Fibroblast of the aortic adventitia (primary cell): ENCODE results near the gene ATAD3B. TPM values are rescaled to one million over a fixed set of nuclear protein-coding genes. Genes with fewer than 3 reads are reported as not detected.
A peak's percentile ranks its signal among the peaks of the same experiment; 100 is the strongest.

ENCODE experiments used
- DNase-seq: peaks from one replicate; pipeline ENCODE4 v3.0.0-alpha.2; 2010; ENCODE audit warnings: low read depth
- H3K4me3 ChIP-seq: 2 replicates; pipeline ENCODE4 v1.5.1; 2011; ENCODE audit warnings: low read depth, mild to moderate bottlenecking, control low read depth, low read length, moderate library complexity
- total RNA-seq: library from RNA; depleted of rRNA; stranded (reverse); fragments of >200 nt; gene quantifications from 2 replicates; pipeline ENCODE4 v1.2.3, GENCODE V29; 2012; ENCODE audit warnings: low replicate concordance
- TF ChIP-seq, protein P1 (sequence below): IDR thresholded peaks from 2 replicates; pipeline ENCODE4 v1.5.1; 2011; ENCODE audit warnings: mild to moderate bottlenecking, low read length, control low read depth, inconsistent platforms; ENCODE audit not compliant: insufficient read depth

ATAD3B gene
- total RNA-seq, 1 donor: 15.7 TPM

DNA sequence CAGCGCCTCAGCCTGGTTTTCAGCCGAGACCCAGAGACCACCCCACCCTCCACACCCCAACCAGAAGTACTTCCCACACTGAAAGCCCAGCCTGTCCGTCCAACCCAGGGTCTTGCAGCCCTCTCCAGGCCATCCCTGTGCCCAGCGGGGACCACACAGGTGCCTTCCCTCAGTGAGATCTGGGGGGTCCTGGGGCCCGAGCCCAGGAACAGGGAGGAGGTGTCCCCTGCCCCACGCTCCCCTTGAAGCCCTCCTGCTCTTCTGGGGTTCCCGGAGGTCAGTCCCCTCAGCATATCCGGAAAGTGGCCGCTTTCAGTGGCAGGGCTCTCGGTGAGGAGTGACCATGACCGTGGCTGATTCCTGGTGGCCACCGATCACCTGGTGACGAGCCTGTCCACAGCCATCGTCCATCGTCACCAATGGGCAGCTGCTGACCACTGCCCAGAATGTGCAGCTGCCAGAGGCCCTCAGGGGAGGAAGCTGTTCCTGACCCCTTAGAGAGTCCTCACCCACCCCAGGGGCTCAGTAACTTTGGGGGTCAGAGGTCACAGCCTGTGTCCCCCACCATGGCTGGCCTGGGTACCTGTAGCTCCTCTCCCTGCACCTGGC is 65.5 kb downstream of the ATAD3B start:
- H3K4me3 ChIP-seq: no peak overlapping the region
- DNase-seq: no peak
- TF ChIP-seq, protein P1, sequence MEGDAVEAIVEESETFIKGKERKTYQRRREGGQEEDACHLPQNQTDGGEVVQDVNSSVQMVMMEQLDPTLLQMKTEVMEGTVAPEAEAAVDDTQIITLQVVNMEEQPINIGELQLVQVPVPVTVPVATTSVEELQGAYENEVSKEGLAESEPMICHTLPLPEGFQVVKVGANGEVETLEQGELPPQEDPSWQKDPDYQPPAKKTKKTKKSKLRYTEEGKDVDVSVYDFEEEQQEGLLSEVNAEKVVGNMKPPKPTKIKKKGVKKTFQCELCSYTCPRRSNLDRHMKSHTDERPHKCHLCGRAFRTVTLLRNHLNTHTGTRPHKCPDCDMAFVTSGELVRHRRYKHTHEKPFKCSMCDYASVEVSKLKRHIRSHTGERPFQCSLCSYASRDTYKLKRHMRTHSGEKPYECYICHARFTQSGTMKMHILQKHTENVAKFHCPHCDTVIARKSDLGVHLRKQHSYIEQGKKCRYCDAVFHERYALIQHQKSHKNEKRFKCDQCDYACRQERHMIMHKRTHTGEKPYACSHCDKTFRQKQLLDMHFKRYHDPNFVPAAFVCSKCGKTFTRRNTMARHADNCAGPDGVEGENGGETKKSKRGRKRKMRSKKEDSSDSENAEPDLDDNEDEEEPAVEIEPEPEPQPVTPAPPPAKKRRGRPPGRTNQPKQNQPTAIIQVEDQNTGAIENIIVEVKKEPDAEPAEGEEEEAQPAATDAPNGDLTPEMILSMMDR: no peak

DNA sequence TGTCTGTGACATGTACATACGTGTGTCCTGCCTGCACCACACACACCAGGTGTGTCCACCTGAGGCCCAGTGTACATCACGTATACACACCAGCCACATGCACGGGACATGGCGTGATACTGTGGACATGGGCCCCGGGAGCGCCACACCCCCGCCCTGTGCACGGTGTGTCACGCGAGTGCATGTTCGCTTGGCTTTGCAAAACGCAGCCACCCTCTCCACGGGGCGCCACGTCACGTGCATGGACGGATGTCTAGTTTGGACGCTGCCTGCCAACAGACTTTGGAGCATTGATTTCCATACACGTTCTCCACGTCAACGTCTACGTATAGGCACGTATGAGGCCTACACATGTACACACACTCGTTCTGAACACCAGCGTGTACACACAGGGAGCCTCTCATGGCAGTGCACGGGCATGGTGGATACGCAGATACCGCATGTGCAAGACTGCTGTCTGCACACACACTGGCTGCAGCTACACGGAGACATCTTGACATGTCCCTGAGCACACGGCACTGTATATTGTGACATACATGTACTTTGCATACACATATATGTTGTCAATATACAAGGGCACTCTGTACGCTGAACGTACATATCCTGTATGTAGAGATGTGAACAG is 66.2 kb downstream of the ATAD3B start:
- no peak for DNase-seq
- TF ChIP-seq, protein P1: no peak

DNA sequence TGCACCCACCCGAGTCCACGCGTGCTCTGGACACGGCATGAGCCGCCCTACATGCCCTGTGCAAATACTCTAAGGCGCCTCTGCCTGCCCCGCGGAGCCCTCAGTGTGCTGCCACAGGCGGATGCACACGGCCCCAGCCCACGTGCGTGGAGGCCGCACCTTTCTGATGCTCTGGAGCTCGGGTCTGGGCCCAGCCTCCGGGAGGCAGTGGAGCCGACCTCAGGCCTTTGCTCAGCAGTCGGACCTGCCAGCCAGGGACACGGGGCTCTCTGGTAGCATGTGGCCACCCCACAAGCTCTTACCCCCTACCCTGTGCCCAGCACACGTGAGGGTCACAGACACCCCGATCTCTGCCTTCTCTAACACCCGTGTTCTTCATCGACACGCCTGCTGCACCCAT is 66.8 kb downstream of the ATAD3B start:
- no peak for DNase-seq
- TF ChIP-seq, protein P1: no peak
- no peak overlapping the region for H3K4me3 ChIP-seq

More for the DNA sequence above, 66.2 kb downstream of the ATAD3B start:
- no peak overlapping the region for H3K4me3 ChIP-seq

DNA sequence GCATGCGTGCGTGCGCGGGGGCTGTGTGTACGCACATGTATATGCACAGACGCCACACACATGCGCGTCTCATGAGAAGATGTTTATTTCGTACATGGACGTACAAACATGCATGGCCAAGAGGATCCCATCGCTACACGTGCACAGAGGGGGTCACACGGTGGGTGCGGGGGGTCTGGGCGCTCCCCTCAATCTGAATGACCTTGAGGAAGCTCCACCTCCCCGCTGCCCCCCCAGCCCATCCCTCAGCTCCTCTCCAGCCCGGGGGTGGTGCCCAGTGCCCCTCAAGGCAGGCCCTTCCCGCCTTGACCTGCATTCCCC is 67.4 kb downstream of the ATAD3B start:
- TF ChIP-seq, protein P1: no peak
- H3K4me3 ChIP-seq: peak overlapping the region; percentile 73
- no peak for DNase-seq

- H3K4me3 ChIP-seq: peak overlapping the region; percentile 73
- DNase-seq: peak; percentile 24
These were observed 67.9 kb downstream of the ATAD3B start for GRCh38 chr1:1539310-1540089.

DNA sequence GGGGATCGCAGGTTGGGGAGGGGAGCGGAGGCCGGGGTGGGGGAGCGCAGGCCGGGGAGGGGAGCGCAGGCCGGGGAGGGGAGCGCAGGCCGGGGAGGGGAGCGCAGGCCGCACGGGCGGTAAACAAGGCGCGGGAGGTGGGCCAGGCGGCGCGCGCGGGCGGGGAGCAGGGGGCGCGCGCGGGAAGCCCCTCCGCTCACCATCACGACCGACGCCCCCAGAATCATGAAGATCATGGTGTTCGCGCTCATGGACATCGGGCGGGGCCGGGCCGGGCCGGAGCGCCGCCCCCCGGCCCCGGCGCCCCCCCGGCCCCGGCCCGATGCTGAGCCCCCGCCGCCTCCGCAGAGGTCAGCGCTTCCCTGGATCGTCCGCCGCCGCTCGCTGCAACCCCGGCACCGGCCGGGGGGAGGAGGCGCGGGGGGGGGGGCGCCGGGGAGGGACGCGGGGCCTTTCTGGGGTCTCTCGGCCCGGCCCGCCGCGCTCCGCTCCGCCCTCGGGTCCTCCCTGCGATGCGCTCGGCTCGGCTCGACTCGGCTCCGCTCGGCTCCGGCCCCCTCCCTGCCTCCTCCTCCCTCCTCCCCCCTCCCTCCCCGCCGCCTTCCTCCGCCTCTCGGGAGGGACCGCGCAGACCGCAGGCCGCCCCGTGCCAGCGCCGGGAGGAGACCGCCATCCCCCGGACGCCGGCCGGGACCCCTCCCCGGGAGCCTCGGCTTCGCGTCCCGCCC is 68.7 kb downstream of the ATAD3B start, which contains the start of gene TMEM240:
TSS of gene TMEM240 (minus strand) at position 535 of the 728 bp plus-strand sequence. CDS start at position 257, 278 bp downstream.
- H3K4me3 ChIP-seq: peak within 1 kb of the TSS; percentile 73
- TF ChIP-seq, protein P1: no peak
- DNase-seq: peak; percentile 66

More at GRCh38 chr1:1539310-1540089, 67.9 kb downstream of the ATAD3B start:
- TF ChIP-seq, protein P1: no peak
